GM19468 (cell line): ENCODE results near the gene TTC27.
"Not testable (repeated sequence)": the region's sequence is repeated elsewhere in the genome, so short reads cannot be mapped to it uniquely, and the experiment has no call there.

Experiments used
- ATAC-seq: cut with Tn5 transposase; IDR thresholded peaks from one replicate; pipeline ENCODE4 v1.9.1; 2021; ENCODE audit warnings: mild to moderate bottlenecking, moderate library complexity, moderate number of reproducible peaks; ENCODE audit not compliant: unreplicated experiment; ENCODE audit errors: extremely low read depth

The TTC27 gene

GRCh38 chr2:32748158-32748557 is 120.3 kb downstream of the TTC27 start:
- no peak for ATAC-seq

GRCh38 chr2:32750880-32751279 is 123.0 kb downstream of the TTC27 start:
- no peak for ATAC-seq

- no peak for ATAC-seq
Measured at GRCh38 chr2:32752205-32752604, 124.4 kb downstream of the TTC27 start.

- ATAC-seq = no peak
Measured at GRCh38 chr2:32752952-32753351, 125.1 kb downstream of the TTC27 start.

GRCh38 chr2:32754676-32755075 is 126.8 kb downstream of the TTC27 start:
- not testable (repeated sequence) for ATAC-seq

GRCh38 chr2:32755666-32756065 is 127.8 kb downstream of the TTC27 start:
- ATAC-seq = no peak

- no peak for ATAC-seq
Measured at GRCh38 chr2:32756074-32756727, 128.4 kb downstream of the TTC27 start.

- no peak for ATAC-seq
Measured at GRCh38 chr2:32758232-32758631, 130.4 kb downstream of the TTC27 start.

GRCh38 chr2:32760628-32761027 is 132.8 kb downstream of the TTC27 start:
- no peak for ATAC-seq

- ATAC-seq = no peak
Measured at GRCh38 chr2:32768387-32769174, 140.7 kb downstream of the TTC27 start.

- ATAC-seq = no peak
Measured at GRCh38 chr2:32770360-32770759, 142.5 kb downstream of the TTC27 start.

- ATAC-seq = no peak
Measured at GRCh38 chr2:32772638-32773447, 145.0 kb downstream of the TTC27 start.

- no peak for ATAC-seq
Measured at GRCh38 chr2:32773448-32773808, 145.6 kb downstream of the TTC27 start.

GRCh38 chr2:32775954-32776353 is 148.1 kb downstream of the TTC27 start:
- ATAC-seq = no peak

- no peak for ATAC-seq
Measured at GRCh38 chr2:32777714-32778113, 149.9 kb downstream of the TTC27 start.

GRCh38 chr2:32780961-32781360 is 153.1 kb downstream of the TTC27 start:
- no peak for ATAC-seq

- no peak for ATAC-seq
Measured at GRCh38 chr2:32783469-32783868, 155.6 kb downstream of the TTC27 start.

- no peak for ATAC-seq
Measured at GRCh38 chr2:32783933-32784332, 156.1 kb downstream of the TTC27 start.

GRCh38 chr2:32787207-32787606 is 159.4 kb downstream of the TTC27 start:
- ATAC-seq = no peak

GRCh38 chr2:32788114-32788513 is 160.3 kb downstream of the TTC27 start:
- no peak for ATAC-seq

GRCh38 chr2:32792416-32792815 is 164.6 kb downstream of the TTC27 start:
- no peak for ATAC-seq
